Right lobe of liver (tissue), 6 donors: ENCODE measurements around the gene PATZ1. TPM values are rescaled to one million over a fixed set of nuclear protein-coding genes. Genes with fewer than 3 reads are reported as not detected.

Experiments
- ATAC-seq, 4 donors: fragments of 200-7000 bp; cut with Tn5 transposase; one replicate each; pipeline ENCODE4 v1.9.1; 2020; ENCODE audit warnings: mild to moderate bottlenecking in 4 of 4, moderate library complexity in 4 of 4
- DNase-seq, 3 donors: peaks; one replicate each; pipeline ENCODE4 v3.0.0-alpha.2; 2020
- H3K27ac ChIP-seq, 3 donors: fragments of 200-600 bp; one replicate each; pipeline ENCODE4 v1.8.0; 2022
- H3K27me3 ChIP-seq, 2 donors: fragments of 200-600 bp; one replicate each; pipeline ENCODE4 v1.8.0; 2022
- H3K36me3 ChIP-seq, 4 donors: fragments of 200-600 bp; sonication (generic) in 1 of 4; one replicate each; pipeline versions ENCODE4 v1.5.1 to v1.8.0; 2017 to 2022; ENCODE audit warnings: control low read depth in 1 of 4
- H3K4me1 ChIP-seq, 4 donors: fragments of 200-600 bp; sonication (generic) in 1 of 4; one replicate each; pipeline versions ENCODE4 v1.5.1 to v1.8.0; 2017 to 2022; ENCODE audit warnings: control low read depth in 1 of 4
- H3K4me3 ChIP-seq, 3 donors: fragments of 200-600 bp; one replicate each; pipeline ENCODE4 v1.8.0; 2022
- H3K9me3 ChIP-seq, 4 donors: fragments of 200-600 bp; sonication (generic) in 1 of 4; one replicate each; pipeline versions ENCODE4 v1.5.1 to v1.8.0; 2017 to 2022; ENCODE audit warnings: control low read depth in 1 of 4
- POLR2A ChIP-seq: fragments of 450-650 bp; IDR thresholded peaks from one replicate; pipeline ENCODE4 v1.6.1; 2017; ENCODE audit warnings: antibody characterized with exemption, mild to moderate bottlenecking
- WGBS: methylation state at CpG from one replicate; pipeline ENCODE4 v1.1.6; 2018; ENCODE audit warnings: low coverage, low lambda C conversion rate; ENCODE audit not compliant: insufficient coverage; ENCODE audit errors: missing lambda C conversion rate; 5-methylcytosine and 5-hydroxymethylcytosine counted together
- intact Hi-C, 2 donors: fragments of 100-400 bp; cut with DNase I; formaldehyde crosslinking; loops; one replicate each; pipeline versions ENCODE4 v1.11.2 to v1.14.1; 2022
- total RNA-seq, 6 experiments: library from RNA; depleted of rRNA in 2 of 6; stranded (reverse); fragments of >200 nt in 2 of 6; fragmentation: NEBNext Ultra II Directional in 3 of 6; extraction: Animal tissue kit (Norgen Biotek cat#: 25700) in 3 of 6; gene quantifications; one replicate each; pipeline versions ENCODE4 v1.1.0 to v1.2.4, GENCODE V29; 2016 to 2023
- TF ChIP-seq, protein P1 (sequence below), 4 donors: fragments of 200-600 bp in 3 of 4; fragments of 450-650 bp in 1 of 4; IDR thresholded peaks; one replicate each; pipeline versions ENCODE4 v1.5.1 to v1.8.0; 2016 to 2022; ENCODE audit warnings: antibody characterized with exemption in 4 of 4, mild to moderate bottlenecking in 2 of 4
- donor health status: DM: no; HTN: yes; CAD: no.
- donor health status: DM: no; HTN: no; CAD: no.
- donor health status: DM: no; HTN: no; CAD: no.
- donor health status: DM: no; HTN: yes; CAD: no.
- donor health status: DM: no; HTN: yes; CAD: no.

Gene PATZ1
- total RNA-seq, 6 experiments from 2014 or later: 7.4 to 18.8 (median 11.5) TPM

DNA sequence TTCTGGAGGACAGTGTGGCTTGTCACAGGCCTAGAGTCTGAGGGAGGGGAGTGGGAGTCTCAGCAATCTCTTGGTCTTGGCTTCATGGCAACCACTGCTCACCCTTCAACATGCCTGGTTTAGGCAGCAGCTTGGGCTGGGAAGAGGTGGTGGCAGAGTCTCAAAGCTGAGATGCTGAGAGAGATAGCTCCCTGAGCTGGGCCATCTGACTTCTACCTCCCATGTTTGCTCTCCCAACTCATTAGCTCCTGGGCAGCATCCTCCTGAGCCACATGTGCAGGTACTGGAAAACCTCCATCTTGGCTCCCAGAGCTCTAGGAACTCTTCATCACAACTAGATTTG is 66.8 kb downstream of the PATZ1 start:
- DNase-seq (peak in 1 of 3 donors; percentile 28), ATAC-seq (no peak)
- Histone ChIP-seq H3K27me3 (no peaks in the 10 kb centered on the region), H3K27ac (peak overlapping the region in 1 of 3 donors; percentile 74), H3K4me3 (no peak overlapping the region), H3K4me1 (peaks cover 0 to 15% (median 5%) of the 10 kb centered on the region in 4 donors), H3K36me3 (peaks cover 7 to 18% (median 14%) of the 10 kb centered on the region in 4 donors), H3K9me3 (no peaks in the 10 kb centered on the region)
- intact Hi-C loops: no loop called here
- no peak for TF ChIP-seq POLR2A
- TF ChIP-seq, protein P1, sequence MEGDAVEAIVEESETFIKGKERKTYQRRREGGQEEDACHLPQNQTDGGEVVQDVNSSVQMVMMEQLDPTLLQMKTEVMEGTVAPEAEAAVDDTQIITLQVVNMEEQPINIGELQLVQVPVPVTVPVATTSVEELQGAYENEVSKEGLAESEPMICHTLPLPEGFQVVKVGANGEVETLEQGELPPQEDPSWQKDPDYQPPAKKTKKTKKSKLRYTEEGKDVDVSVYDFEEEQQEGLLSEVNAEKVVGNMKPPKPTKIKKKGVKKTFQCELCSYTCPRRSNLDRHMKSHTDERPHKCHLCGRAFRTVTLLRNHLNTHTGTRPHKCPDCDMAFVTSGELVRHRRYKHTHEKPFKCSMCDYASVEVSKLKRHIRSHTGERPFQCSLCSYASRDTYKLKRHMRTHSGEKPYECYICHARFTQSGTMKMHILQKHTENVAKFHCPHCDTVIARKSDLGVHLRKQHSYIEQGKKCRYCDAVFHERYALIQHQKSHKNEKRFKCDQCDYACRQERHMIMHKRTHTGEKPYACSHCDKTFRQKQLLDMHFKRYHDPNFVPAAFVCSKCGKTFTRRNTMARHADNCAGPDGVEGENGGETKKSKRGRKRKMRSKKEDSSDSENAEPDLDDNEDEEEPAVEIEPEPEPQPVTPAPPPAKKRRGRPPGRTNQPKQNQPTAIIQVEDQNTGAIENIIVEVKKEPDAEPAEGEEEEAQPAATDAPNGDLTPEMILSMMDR (IDR thresholded peaks at IDR 0.05): no peak

DNA sequence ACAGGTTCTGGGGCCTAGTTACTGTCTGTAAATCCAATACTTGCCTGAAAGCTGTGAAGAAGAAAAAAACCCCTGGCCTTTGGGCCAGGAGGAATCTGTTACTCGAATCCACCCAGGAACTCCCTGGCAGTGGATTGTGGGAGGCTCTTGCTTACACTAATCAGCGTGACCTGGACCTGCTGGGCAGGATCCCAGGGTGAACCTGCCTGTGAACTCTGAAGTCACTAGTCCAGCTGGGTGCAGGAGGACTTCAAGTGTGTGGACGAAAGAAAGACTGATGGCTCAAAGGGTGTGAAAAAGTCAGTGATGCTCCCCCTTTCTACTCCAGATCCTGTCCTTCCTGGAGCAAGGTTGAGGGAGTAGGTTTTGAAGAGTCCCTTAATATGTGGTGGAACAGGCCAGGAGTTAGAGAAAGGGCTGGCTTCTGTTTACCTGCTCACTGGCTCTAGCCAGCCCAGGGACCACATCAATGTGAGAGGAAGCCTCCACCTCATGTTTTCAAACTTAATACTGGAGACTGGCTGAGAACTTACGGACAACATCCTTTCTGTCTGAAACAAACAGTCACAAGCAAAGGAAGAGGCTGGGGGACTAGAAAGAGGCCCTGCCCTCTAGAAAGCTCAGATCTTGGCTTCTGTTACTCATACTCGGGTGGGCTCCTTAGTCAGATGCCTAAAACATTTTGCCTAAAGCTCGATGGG is 67.4 kb downstream of the PATZ1 start:
- peak; percentile 51 to 91 (median 81) for DNase-seq
- H3K36me3 ChIP-seq: peaks cover 7 to 18% (median 14%) of the 10 kb centered on the region in 4 donors
- intact Hi-C loops: no loop called here
- 36% methylated on average over 5 of the region's 6 CpGs for WGBS
- peaks cover 0 to 15% (median 5%) of the 10 kb centered on the region in 4 donors for H3K4me1 ChIP-seq
- ATAC-seq: peak in 3 of 4 donors; percentile 61 to 95 (median 91)
- no peak overlapping the region for H3K4me3 ChIP-seq
- H3K9me3 ChIP-seq: no peaks in the 10 kb centered on the region
- peak overlapping the region in 2 of 3 donors; percentile 18 to 74 for H3K27ac ChIP-seq
- no peaks in the 10 kb centered on the region for H3K27me3 ChIP-seq
- TF ChIP-seq POLR2A: no peak
- TF ChIP-seq, protein P1 (IDR thresholded peaks at IDR 0.05): no peak

DNA sequence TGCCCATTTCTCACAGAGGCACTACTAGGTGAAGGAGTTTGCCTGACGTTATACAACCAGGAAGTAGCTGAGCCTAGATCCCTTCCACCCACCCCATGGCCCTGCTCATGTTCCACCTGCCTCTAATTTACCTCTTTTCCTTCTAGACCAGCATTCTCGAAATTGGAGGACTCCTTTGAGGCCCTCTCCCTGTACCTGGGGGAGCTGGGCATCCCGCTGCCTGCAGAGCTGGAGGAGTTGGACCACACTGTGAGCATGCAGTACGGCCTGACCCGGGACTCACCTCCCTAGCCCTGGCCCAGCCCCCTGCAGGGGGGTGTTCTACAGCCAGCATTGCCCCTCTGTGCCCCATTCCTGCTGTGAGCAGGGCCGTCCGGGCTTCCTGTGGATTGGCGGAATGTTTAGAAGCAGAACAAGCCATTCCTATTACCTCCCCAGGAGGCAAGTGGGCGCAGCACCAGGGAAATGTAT is 68.0 kb downstream of the PATZ1 start:
- intact Hi-C loops: no loop called here
- no peaks in the 10 kb centered on the region for H3K27me3 ChIP-seq
- H3K36me3 ChIP-seq: peaks cover 7 to 24% (median 17%) of the 10 kb centered on the region in 4 donors
- peak in 3 of 4 donors; percentile 3 to 27 (median 9) for ATAC-seq
- peak overlapping the region in 2 of 3 donors; percentile 18 to 74 for H3K27ac ChIP-seq
- no peak overlapping the region for H3K4me3 ChIP-seq
- no peak for TF ChIP-seq POLR2A
- TF ChIP-seq, protein P1 (IDR thresholded peaks at IDR 0.05): no peak
- WGBS: 84% methylated on average over 3 of the region's 9 CpGs
- peaks cover 0 to 15% (median 5%) of the 10 kb centered on the region in 4 donors for H3K4me1 ChIP-seq
- DNase-seq: peak in 1 of 3 donors; percentile 48
- no peaks in the 10 kb centered on the region for H3K9me3 ChIP-seq

DNA sequence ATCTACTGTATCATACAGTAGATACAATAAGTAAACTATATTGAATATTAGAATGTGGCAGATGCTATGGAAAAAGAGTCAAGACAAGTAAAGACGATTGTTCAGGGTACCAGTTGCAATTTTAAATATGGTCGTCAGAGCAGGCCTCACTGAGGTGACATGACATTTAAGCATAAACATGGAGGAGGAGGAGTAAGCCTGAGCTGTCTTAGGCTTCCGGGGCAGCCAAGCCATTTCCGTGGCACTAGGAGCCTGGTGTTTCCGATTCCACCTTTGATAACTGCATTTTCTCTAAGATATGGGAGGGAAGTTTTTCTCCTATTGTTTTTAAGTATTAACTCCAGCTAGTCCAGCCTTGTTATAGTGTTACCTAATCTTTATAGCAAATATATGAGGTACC is 68.4 kb downstream of the PATZ1 start:
- intact Hi-C loops: no loop called here
- Histone ChIP-seq H3K4me3 (no peak overlapping the region), H3K27me3 (no peaks in the 10 kb centered on the region), H3K9me3 (no peaks in the 10 kb centered on the region), H3K36me3 (peaks cover 7 to 27% (median 17%) of the 10 kb centered on the region in 4 donors), H3K27ac (peak overlapping the region in 1 of 3 donors; percentile 74), H3K4me1 (peaks cover 0 to 15% (median 5%) of the 10 kb centered on the region in 4 donors)
- DNase-seq (peak in 1 of 3 donors; percentile 15), ATAC-seq (no peak)
- no peak for TF ChIP-seq POLR2A
- TF ChIP-seq, protein P1 (IDR thresholded peaks at IDR 0.05): no peak
- WGBS: 75% methylated on average over 5 of the region's 5 CpGs
